GM10248 (cell line): ENCODE results near the gene MAPKAP1.

Experiments used
- CTCF ChIA-PET: fragments of 300-600 bp; sonication (Branson Sonifier 250); formaldehyde crosslinking; extraction: SDS; loops from one replicate; lab custom pipeline; 2021; ENCODE audit warnings: antibody characterized with exemption; lab: Yijun Ruan, JAX
- POLR2A ChIA-PET: fragments of 350-650 bp; sonication (Branson Sonifier 250); formaldehyde crosslinking; extraction: SDS; loops from one replicate; lab custom pipeline; 2020; ENCODE audit warnings: antibody characterized with exemption; lab: Yijun Ruan, JAX
- DNase-seq: peaks from one replicate; pipeline ENCODE4 v3.0.0; 2012; ENCODE audit errors: extremely low spot score
- CTCF ChIP-seq: IDR thresholded peaks from 2 replicates; pipeline ENCODE4 v1.5.1; 2012; ENCODE audit warnings: mild to moderate bottlenecking, low read depth; ENCODE audit errors: extremely low read depth, missing control alignments, control extremely low read depth

MAPKAP1 gene

DNA sequence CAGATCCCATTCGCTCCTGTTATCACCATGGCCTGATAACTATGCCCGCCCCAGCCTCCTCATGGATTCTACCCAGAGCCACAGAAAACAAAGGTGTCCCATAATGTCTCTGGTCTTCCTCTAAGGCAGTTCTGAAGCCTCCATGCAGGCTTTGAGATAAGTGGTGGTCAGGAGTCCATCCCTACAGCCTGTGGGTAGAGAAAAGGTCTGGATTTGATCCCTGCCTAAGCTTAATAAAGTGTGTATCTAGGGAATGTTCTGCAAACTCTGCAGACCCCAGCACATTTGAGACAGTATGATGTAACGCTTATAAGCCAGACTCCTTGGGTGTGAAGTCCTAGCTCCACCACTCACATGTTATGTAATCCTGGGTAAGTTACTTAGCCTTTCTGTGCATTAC, 187.3 kb downstream of the MAPKAP1 start:
- DNase-seq = no peak
- TF ChIP-seq CTCF = no peak
- CTCF ChIA-PET = interaction anchor here (1.0 to 2.3 kb wide), 4 partner anchors 8 to 39 kb away, joined by 3 to 7 read pairs (median 5); no protein-coding TSS in a partner anchor
- POLR2A ChIA-PET = no interaction called here

GRCh38 chr9:125517577-125517976, 189.4 kb downstream of the MAPKAP1 start:
- ChIA-PET POLR2A (no interaction called here), CTCF (interaction anchor here (0.8 to 2.3 kb wide), 5 partner anchors 12 to 35 kb away, joined by 3 to 7 read pairs (median 6); no protein-coding TSS in a partner anchor)
- no peak for DNase-seq
- no peak for TF ChIP-seq CTCF

DNA sequence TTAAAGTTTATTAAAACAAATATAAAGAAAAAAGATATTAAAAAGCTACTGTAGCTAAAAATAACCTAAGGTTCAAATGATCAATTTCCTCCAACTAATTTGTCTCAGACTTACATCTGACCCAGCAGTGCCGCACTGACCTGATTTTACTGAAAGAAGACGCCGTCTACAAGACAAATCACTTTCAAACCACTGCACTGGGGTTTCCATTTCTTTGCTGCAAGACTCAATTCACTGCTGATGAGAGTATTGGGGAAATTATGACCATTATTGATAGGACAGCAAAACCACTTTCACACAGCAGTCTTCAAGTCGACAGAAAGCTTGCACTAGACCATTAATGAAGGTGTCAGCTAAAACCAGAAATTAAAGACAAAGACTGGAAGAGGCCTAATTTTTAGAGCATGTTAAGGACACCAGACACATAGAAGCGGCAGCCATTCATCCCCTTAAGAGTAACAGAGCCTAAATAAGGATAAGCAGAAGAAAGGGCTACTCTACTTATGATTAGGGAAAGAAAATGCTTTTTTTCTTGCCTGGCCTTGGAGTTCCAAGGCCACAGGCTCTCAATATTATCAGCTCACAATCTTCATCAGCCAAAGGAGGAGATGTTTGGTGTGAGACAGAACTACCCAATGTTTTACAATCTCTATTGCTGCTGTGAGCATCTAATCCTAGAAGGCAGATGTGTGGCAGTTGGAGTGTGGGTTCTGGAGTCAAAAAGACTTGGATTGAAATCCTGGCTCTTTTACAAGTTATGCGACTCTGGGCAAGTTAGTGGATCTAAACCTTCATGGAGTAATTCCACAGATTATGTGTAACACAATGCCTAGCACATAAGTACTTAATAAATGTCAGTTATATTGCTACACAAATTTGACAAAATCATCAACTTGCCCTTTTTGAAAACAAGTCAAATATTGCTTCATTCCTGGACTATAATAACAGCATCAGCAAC, 190.7 kb downstream of the MAPKAP1 start:
- POLR2A ChIA-PET = no interaction called here
- TF ChIP-seq CTCF = no peak
- CTCF ChIA-PET = no interaction called here

GRCh38 chr9:125515281-125515680, 191.7 kb downstream of the MAPKAP1 start:
- CTCF ChIA-PET = interaction anchor here (2.1 to 3.0 kb wide), 2 partner anchors 15 to 26 kb away, joined by 6 to 11 read pairs; no protein-coding TSS in a partner anchor
- no peak for TF ChIP-seq CTCF
- POLR2A ChIA-PET = interaction anchor here (0.6 kb wide), 1 partner anchor 379 kb away, joined by 4 read pairs; no protein-coding TSS in a partner anchor
- no peak for DNase-seq

More for the DNA sequence above, 190.7 kb downstream of the MAPKAP1 start:
- no peak for DNase-seq

DNA sequence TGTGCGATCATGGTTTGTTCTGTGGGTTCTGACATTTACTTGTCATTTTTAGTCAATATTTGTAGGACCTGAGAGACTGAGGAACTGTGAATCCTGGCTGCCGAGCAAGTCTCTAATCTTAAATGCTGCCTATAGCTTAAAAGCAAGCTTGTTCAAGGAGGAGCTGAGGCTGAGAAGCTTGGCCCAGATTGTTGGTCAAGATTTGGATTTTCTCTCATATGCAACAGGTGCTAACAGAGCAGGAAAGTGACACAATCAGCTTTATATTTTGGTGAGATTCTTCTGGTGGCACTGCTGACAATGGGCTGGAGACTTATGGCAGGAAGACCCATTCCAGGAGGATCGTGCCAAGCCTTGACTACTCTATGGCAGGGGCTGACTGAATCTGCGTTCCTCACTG, 192.5 kb downstream of the MAPKAP1 start:
- no peak for TF ChIP-seq CTCF
- DNase-seq = no peak
- POLR2A ChIA-PET = interaction anchor here (0.6 kb wide), 1 partner anchor 379 kb away, joined by 4 read pairs; no protein-coding TSS in a partner anchor
- CTCF ChIA-PET = interaction anchor here (1.4 to 3.0 kb wide), 5 partner anchors 10 to 44 kb away, joined by 4 to 11 read pairs (median 6); no protein-coding TSS in a partner anchor

DNA sequence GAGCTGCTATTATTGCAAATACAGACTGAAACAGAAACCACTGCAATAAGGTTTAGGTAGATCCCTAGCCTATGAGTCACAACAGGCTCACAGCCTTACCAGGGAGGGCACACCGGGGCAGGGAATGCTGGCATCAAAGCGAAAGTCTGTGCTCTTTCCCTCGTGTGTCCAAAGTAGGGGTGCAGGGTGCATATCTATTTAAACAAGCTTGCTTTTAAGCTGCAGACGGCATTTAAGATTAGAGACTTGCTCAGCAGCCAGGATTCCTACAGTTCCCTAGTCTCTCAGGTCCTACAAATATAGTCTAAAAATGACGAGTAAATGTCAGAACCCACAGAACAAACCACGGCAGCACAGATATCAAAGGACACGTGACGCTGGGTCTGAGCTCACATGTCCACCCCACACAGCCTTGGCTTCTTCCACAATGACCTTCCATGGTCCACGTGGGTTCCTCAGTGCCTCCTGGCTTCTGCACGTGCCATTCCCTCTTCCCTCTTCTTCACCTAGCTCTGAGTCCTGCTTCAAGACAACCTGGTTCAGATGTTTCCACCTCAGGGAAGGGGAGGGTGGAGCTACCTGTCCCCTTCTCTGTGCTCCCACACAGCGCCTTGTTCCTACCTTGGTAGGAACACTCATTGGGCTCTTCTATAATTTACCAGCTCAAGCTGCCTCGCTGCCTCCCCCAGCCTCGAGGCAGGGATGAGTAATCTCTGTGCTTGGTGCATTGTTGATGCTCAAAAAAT, 193.2 kb downstream of the MAPKAP1 start:
- CTCF ChIA-PET = interaction anchor here (0.7 to 3.0 kb wide), 6 partner anchors 11 to 44 kb away, joined by 3 to 11 read pairs (median 6); no protein-coding TSS in a partner anchor
- TF ChIP-seq CTCF = no peak
- peak; percentile 66 for DNase-seq
- POLR2A ChIA-PET = no interaction called here
